Mammary epithelial cell (primary cell): ENCODE data around the gene COLEC11.

Source experiments
- CTCF ChIP-seq, 2 donors: IDR thresholded peaks in 1 of 2; conservative IDR thresholded peaks in 1 of 2; 2 replicates each; pipeline ENCODE4 v1.5.1; 2011 to 2012; ENCODE audit warnings: inconsistent platforms in 2 of 2, low read length in 2 of 2, mild to moderate bottlenecking in 2 of 2, control low read depth in 1 of 2, low read depth in 1 of 2; ENCODE audit not compliant: insufficient read depth in 1 of 2; ENCODE audit errors: extremely low read depth in 1 of 2
- EZH2 ChIP-seq: IDR thresholded peaks from 2 replicates; pipeline ENCODE4 v1.6.1; 2012; ENCODE audit warnings: low read length, inconsistent platforms, borderline replicate concordance

- TF ChIP-seq CTCF (conservative IDR thresholded peaks at IDR 0.05 in 1 of 2, IDR thresholded peaks at IDR 0.05 in 1 of 2; ENCODE audit: extremely low read depth in 1 of 2, insufficient read depth in 1 of 2, low read depth in 1 of 2, low read length in 2 of 2) = no peak
- TF ChIP-seq EZH2 = no peak
Measured at GRCh38 chr2:3606028-3606369, 11.1 kb downstream of the COLEC11 start.
